HepG2 (cell line): Measurements from ENCODE around the gene TJP1. TPM values are rescaled to one million over a fixed set of nuclear protein-coding genes. Genes with fewer than 3 reads are reported as not detected.

Source experiments
- ATF7 ChIP-seq, 2 experiments: fragments of 450-650 bp in 1 of 2; sonication (generic) in 1 of 2; formaldehyde crosslinking in 1 of 2; IDR thresholded peaks; 2 replicates each; pipeline versions ENCODE4 v1.4.0 to v1.6.1; 2016 to 2020; ENCODE audit warnings: antibody characterized with exemption in 1 of 2, mild to moderate bottlenecking in 1 of 2, missing genetic modification reagents in 1 of 2
- ETV5 ChIP-seq: IDR thresholded peaks from 2 replicates; pipeline ENCODE4 v1.6.1; 2018; ENCODE audit warnings: missing biosample characterization, missing genetic modification reagents, inconsistent platforms, borderline replicate concordance
- FOXA3 ChIP-seq: IDR thresholded peaks from 2 replicates; pipeline ENCODE4 v1.6.1; 2016; ENCODE audit warnings: missing genetic modification reagents, missing compliant biosample characterization
- GLI4 ChIP-seq: sonication (generic); formaldehyde crosslinking; IDR thresholded peaks from 2 replicates; pipeline ENCODE4 v1.5.1; 2020; ENCODE audit warnings: missing genetic modification reagents, mild to moderate bottlenecking, moderate library complexity, borderline replicate concordance
- HOXA3 ChIP-seq: sonication (generic); formaldehyde crosslinking; IDR thresholded peaks from 2 replicates; pipeline ENCODE4 v1.5.0; 2020; ENCODE audit warnings: missing genetic modification reagents
- JARID2 ChIP-seq: sonication (generic); formaldehyde crosslinking; IDR thresholded peaks from 2 replicates; pipeline ENCODE4 v1.8.1; 2023; ENCODE audit warnings: missing genetic modification reagents, inconsistent platforms; ENCODE audit not compliant: insufficient replicate concordance
- KDM6A ChIP-seq: IDR thresholded peaks from 2 replicates; pipeline ENCODE4 v1.6.1; 2016; ENCODE audit warnings: low read depth
- MTA3 ChIP-seq: sonication (generic); formaldehyde crosslinking; IDR thresholded peaks from 2 replicates; pipeline ENCODE4 v1.4.0; 2020; ENCODE audit warnings: missing genetic modification reagents
- MYC ChIP-seq: sonication (generic); formaldehyde crosslinking; IDR thresholded peaks from 2 replicates; pipeline ENCODE4 v1.9.0; 2021; ENCODE audit warnings: missing genetic modification reagents, borderline replicate concordance
- NR0B2 ChIP-seq: sonication (generic); formaldehyde crosslinking; IDR thresholded peaks from 2 replicates; pipeline ENCODE4 v1.4.0; 2020; ENCODE audit warnings: mild to moderate bottlenecking, missing genetic modification reagents
- PCBP2 ChIP-seq: fragments of 200-400 bp; formaldehyde crosslinking; optimal IDR thresholded peaks from 2 replicates; pipeline ENCODE3; 2018; ENCODE audit warnings: low read length, low read depth; ENCODE audit not compliant: poor library complexity, severe bottlenecking
- PHF20 ChIP-seq: sonication (generic); formaldehyde crosslinking; IDR thresholded peaks from 2 replicates; pipeline ENCODE4 v1.5.0; 2020; ENCODE audit warnings: mild to moderate bottlenecking, missing genetic modification reagents
- POLR2G ChIP-seq: fragments of 200-400 bp; formaldehyde crosslinking; IDR thresholded peaks from 2 replicates; pipeline ENCODE4 v1.6.1; 2018; ENCODE audit warnings: mild to moderate bottlenecking, low read depth, low read length, moderate library complexity
- TAF1 ChIP-seq: sonication (generic); formaldehyde crosslinking; IDR thresholded peaks from 2 replicates; pipeline ENCODE4 v1.4.0; 2020; ENCODE audit warnings: missing genetic modification reagents
- ZBTB3 ChIP-seq: sonication (generic); formaldehyde crosslinking; IDR thresholded peaks from 2 replicates; pipeline ENCODE4 v1.4.0; 2020; ENCODE audit warnings: low read depth, mild to moderate bottlenecking, moderate library complexity, missing genetic modification reagents, borderline replicate concordance
- ZBTB33 ChIP-seq: sonication (generic); formaldehyde crosslinking; IDR thresholded peaks from 2 replicates; pipeline ENCODE4 v1.4.0; 2020; ENCODE audit warnings: missing genetic modification reagents
- ZNF234 ChIP-seq: sonication (generic); formaldehyde crosslinking; conservative IDR thresholded peaks from 2 replicates; pipeline ENCODE4 v1.5.1; 2020; ENCODE audit warnings: mild to moderate bottlenecking, missing genetic modification reagents
- ZNF326 ChIP-seq: sonication (generic); formaldehyde crosslinking; IDR thresholded peaks from 2 replicates; pipeline ENCODE4 v1.4.0; 2020; ENCODE audit warnings: missing genetic modification reagents, borderline replicate concordance
- ZNF574 ChIP-seq: sonication (generic); formaldehyde crosslinking; IDR thresholded peaks from 2 replicates; pipeline ENCODE4 v1.4.0; 2020; ENCODE audit warnings: missing genetic modification reagents
- ZNF792 ChIP-seq: IDR thresholded peaks from 2 replicates; pipeline ENCODE4 v1.6.1; 2016
- ZNF891 ChIP-seq: sonication (generic); formaldehyde crosslinking; IDR thresholded peaks from 2 replicates; pipeline ENCODE4 v1.5.0; 2020; ENCODE audit warnings: mild to moderate bottlenecking, missing genetic modification reagents
- polyA plus RNA-seq, 8 experiments: library from polyadenylated mRNA; depleted of rRNA in 3 of 8; stranded (reverse) in 7 of 8; unstranded in 1 of 8; fragments of >200 nt; fragmentation: Illumina TruSeq in 4 of 8; extraction: Trizol in 4 of 8; gene quantifications; 2 replicates each; pipeline versions ENCODE4 v1.2.1 to v1.2.3, GENCODE V29; 2011 to 2016; ENCODE audit warnings: low read depth in 4 of 8, missing spikeins in 1 of 8, mixed read lengths in 1 of 8; ENCODE audit not compliant: insufficient read depth in 1 of 8
- total RNA-seq, 5 experiments: library from RNA; depleted of rRNA; stranded (reverse); fragments of >200 nt; fragmentation: Illumina TruSeq; extraction: Trizol; gene quantifications; 2 replicates each; pipeline ENCODE4 v1.2.3, GENCODE V29; 2016; ENCODE audit warnings: low read depth in 1 of 5
- TF ChIP-seq, protein P1 (sequence below): sonication (generic); formaldehyde crosslinking; IDR thresholded peaks from 2 replicates; pipeline ENCODE4 v1.5.0; 2020; ENCODE audit warnings: missing genetic modification reagents

The TJP1 gene
- total and polyA plus RNA-seq, 2 of the 13 experiments (the other 11 are each of a cell fraction or from before 2014, with no cell fraction given): 25.9 to 27.1 TPM

- no peak for TF ChIP-seq ZBTB3 (CRISPR knock-in tag)
- no peak for TF ChIP-seq FOXA3 (CRISPR knock-in tag)
- no peak for TF ChIP-seq MTA3 (CRISPR knock-in tag)
- TF ChIP-seq GLI4 (CRISPR knock-in tag): no peak
- TF ChIP-seq MYC (CRISPR knock-in tag): peak; percentile 29; the same call in 1 of the 2 replicates
- TF ChIP-seq ZBTB33 (CRISPR knock-in tag): no peak
- no peak for TF ChIP-seq ETV5 (CRISPR knock-in tag)
- TF ChIP-seq POLR2G: no peak
- TF ChIP-seq PCBP2: no peak
- no peak for TF ChIP-seq ZNF234 (CRISPR knock-in tag)
- TF ChIP-seq ZNF792 (CRISPR knock-in tag): no peak
- TF ChIP-seq NR0B2 (CRISPR knock-in tag): no peak; the same call in 1 of the 2 replicates
- TF ChIP-seq PHF20: no peak
- no peak for TF ChIP-seq KDM6A (CRISPR knock-in tag)
- no peak for TF ChIP-seq ZNF891 (CRISPR knock-in tag)
- TF ChIP-seq, protein P1, sequence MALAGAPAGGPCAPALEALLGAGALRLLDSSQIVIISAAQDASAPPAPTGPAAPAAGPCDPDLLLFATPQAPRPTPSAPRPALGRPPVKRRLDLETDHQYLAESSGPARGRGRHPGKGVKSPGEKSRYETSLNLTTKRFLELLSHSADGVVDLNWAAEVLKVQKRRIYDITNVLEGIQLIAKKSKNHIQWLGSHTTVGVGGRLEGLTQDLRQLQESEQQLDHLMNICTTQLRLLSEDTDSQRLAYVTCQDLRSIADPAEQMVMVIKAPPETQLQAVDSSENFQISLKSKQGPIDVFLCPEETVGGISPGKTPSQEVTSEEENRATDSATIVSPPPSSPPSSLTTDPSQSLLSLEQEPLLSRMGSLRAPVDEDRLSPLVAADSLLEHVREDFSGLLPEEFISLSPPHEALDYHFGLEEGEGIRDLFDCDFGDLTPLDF: no peak
- TF ChIP-seq TAF1 (CRISPR knock-in tag): 0 out of 2 replicates have a peak, but pooled peaks have one; percentile 24
- no peak for TF ChIP-seq ZNF574 (CRISPR knock-in tag)
- no peak for TF ChIP-seq ATF7 (IDR thresholded peaks at IDR 0.05)
- no peak for TF ChIP-seq ATF7 (CRISPR knock-in tag; IDR thresholded peaks at IDR 0.05)
- TF ChIP-seq ZNF326 (CRISPR knock-in tag): no peak
- no peak for TF ChIP-seq HOXA3
- no peak for TF ChIP-seq JARID2 (CRISPR knock-in tag)
These were observed 147.4 kb downstream of the TJP1 start (continued) for GRCh38 chr15:29674661-29675533.
